ENCODE data around the gene SECISBP2.

- TF ChIP-seq YY1 (IDR thresholded peaks at IDR 0.05; ENCODE audit: insufficient read depth, insufficient read length) (no peak), ZNF274 (IDR thresholded peaks at IDR 0.05; ENCODE audit: low read depth, low read length) (no peak), SUZ12 (IDR thresholded peaks at IDR 0.05; ENCODE audit: extremely low read depth, insufficient read depth, insufficient read length) (no peak)
Measured at GRCh38 chr9:89365532-89365912, 47.2 kb downstream of the SECISBP2 start.

Measured in NT2/D1 (cell line).